CD14-positive monocyte (primary cell): ENCODE data around the gene ABHD17B. TPM values are rescaled to one million over a fixed set of nuclear protein-coding genes. Genes with fewer than 3 reads are reported as not detected.
"Not testable (repeated sequence)": the region's sequence is repeated elsewhere in the genome, so short reads cannot be mapped to it uniquely, and the experiment has no call there.

Experiments used
- DNase-seq, 3 donors: peaks; one replicate each; pipeline ENCODE4 v3.0.0-alpha.2; 2011 to 2022
- H2AFZ ChIP-seq: 2 replicates; pipeline ENCODE4 v1.6.0; 2012; ENCODE audit warnings: mild to moderate bottlenecking, low read depth, low read length, inconsistent platforms; ENCODE audit not compliant: insufficient read depth, poor library complexity, severe bottlenecking
- H3K27ac ChIP-seq, 2 donors: 1 replicate in 1 of 2; 2 replicates in 1 of 2; pipeline ENCODE4 v1.5.1; 2012 to 2013; ENCODE audit warnings: low read length in 2 of 2, control low read depth in 1 of 2, inconsistent platforms in 1 of 2, low read depth in 1 of 2, mild to moderate bottlenecking in 1 of 2
- H3K27me3 ChIP-seq, 2 donors: one replicate each; pipeline versions ENCODE4 v1.6.0 to v1.6.1; 2011 to 2013; ENCODE audit warnings: low read length in 2 of 2; ENCODE audit not compliant: control insufficient read depth in 2 of 2, insufficient read depth in 2 of 2
- H3K36me3 ChIP-seq, 2 donors: replicated peaks in 1 of 2; 1 replicate in 1 of 2; 2 replicates in 1 of 2; pipeline versions ENCODE4 v1.5.1 to v1.6.1; 2012 to 2013; ENCODE audit warnings: low read length in 2 of 2, control low read depth in 1 of 2, inconsistent platforms in 1 of 2, mild to moderate bottlenecking in 1 of 2; ENCODE audit not compliant: insufficient read depth in 2 of 2, control insufficient read depth in 1 of 2
- H3K4me1 ChIP-seq, 2 donors: 1 replicate in 1 of 2; 2 replicates in 1 of 2; pipeline versions ENCODE4 v1.5.1 to v1.6.1; 2012 to 2013; ENCODE audit warnings: low read length in 2 of 2, control low read depth in 1 of 2, inconsistent platforms in 1 of 2, mild to moderate bottlenecking in 1 of 2, moderate library complexity in 1 of 2; ENCODE audit not compliant: insufficient read depth in 2 of 2, control insufficient read depth in 1 of 2
- H3K4me2 ChIP-seq: replicated peaks from 2 replicates; pipeline ENCODE3; 2012; ENCODE audit warnings: low read length, moderate library complexity, mild to moderate bottlenecking; ENCODE audit not compliant: poor library complexity, severe bottlenecking; ENCODE audit errors: extremely low read depth
- H3K4me3 ChIP-seq, 3 experiments: fragments of 200-600 bp in 1 of 3; sonication (generic) in 1 of 3; replicated peaks in 1 of 3; 1 replicate in 2 of 3; 2 replicates in 1 of 3; pipeline ENCODE4 v1.5.1; 2011 to 2013; ENCODE audit warnings: low read length in 3 of 3, mild to moderate bottlenecking in 3 of 3, control low read depth in 2 of 3, low read depth in 2 of 3, inconsistent platforms in 1 of 3, moderate library complexity in 1 of 3
- H3K79me2 ChIP-seq: 2 replicates; pipeline ENCODE4 v1.6.0; 2012; ENCODE audit warnings: mild to moderate bottlenecking, control low read depth, inconsistent platforms, low read length, moderate library complexity; ENCODE audit not compliant: insufficient read depth
- H3K9ac ChIP-seq: 2 replicates; pipeline ENCODE4 v1.6.0; 2017; ENCODE audit warnings: low read length, mild to moderate bottlenecking; ENCODE audit not compliant: insufficient read depth, poor library complexity, severe bottlenecking
- H3K9me3 ChIP-seq, 2 donors: replicated peaks in 1 of 2; 1 replicate in 1 of 2; 2 replicates in 1 of 2; pipeline versions ENCODE4 v1.5.1 to v1.6.1; 2012 to 2013; ENCODE audit warnings: low read length in 2 of 2, control low read depth in 1 of 2; ENCODE audit not compliant: control insufficient read depth in 1 of 2, insufficient read depth in 1 of 2
- H4K20me1 ChIP-seq: 2 replicates; pipeline ENCODE4 v1.6.0; 2012; ENCODE audit warnings: mild to moderate bottlenecking, low read length, control low read depth, moderate library complexity; ENCODE audit not compliant: insufficient read depth
- H3K27ac Mint-ChIP-seq, 7 donors: one replicate each; pipeline ENCODE4 v1.8.0; 2020; ENCODE audit warnings: mild to moderate bottlenecking in 7 of 7, mixed read lengths in 7 of 7, moderate library complexity in 6 of 7, inconsistent platforms in 2 of 7
- H3K27me3 Mint-ChIP-seq, 3 donors: one replicate each; pipeline ENCODE4 v1.8.0; 2021 to 2022; ENCODE audit warnings: low read depth in 3 of 3, mild to moderate bottlenecking in 3 of 3, mixed read lengths in 3 of 3, moderate library complexity in 3 of 3, inconsistent platforms in 1 of 3
- H3K36me3 Mint-ChIP-seq, 2 donors: one replicate each; pipeline ENCODE4 v1.8.0; 2020; ENCODE audit warnings: mixed read lengths in 2 of 2, inconsistent platforms in 1 of 2, mild to moderate bottlenecking in 1 of 2
- H3K4me1 Mint-ChIP-seq: one replicate; pipeline ENCODE4 v1.8.0; 2020; ENCODE audit warnings: mild to moderate bottlenecking, mixed read lengths
- H3K4me3 Mint-ChIP-seq, 2 donors: one replicate each; pipeline ENCODE4 v1.8.0; 2020; ENCODE audit warnings: mild to moderate bottlenecking in 2 of 2, mixed read lengths in 2 of 2, moderate library complexity in 1 of 2
- H3K9me3 Mint-ChIP-seq, 7 donors: one replicate each; pipeline ENCODE4 v1.8.0; 2020 to 2022; ENCODE audit warnings: mixed read lengths in 7 of 7, mild to moderate bottlenecking in 6 of 7, moderate library complexity in 6 of 7, inconsistent platforms in 2 of 7
- CTCF ChIP-seq: fragments of 200-600 bp; IDR thresholded peaks from one replicate; pipeline ENCODE4 v1.8.0; 2022; ENCODE audit warnings: antibody characterized with exemption, mild to moderate bottlenecking
- WGBS: methylation state at CpG from one replicate; pipeline ENCODE4 v1.1.5; 2013; ENCODE audit warnings: missing lambda C conversion rate; ENCODE audit not compliant: insufficient coverage; 5-methylcytosine and 5-hydroxymethylcytosine counted together
- intact Hi-C, 2 donors: fragments of 100-400 bp; cut with micrococcal nuclease; formaldehyde crosslinking; loops; one replicate each; pipeline versions ENCODE4 v1.15.0 to v1.15.1; 2023
- polyA plus RNA-seq, 3 donors: library from polyadenylated mRNA; depleted of rRNA in 1 of 3; unstranded in 2 of 3; stranded (reverse) in 1 of 3; fragments of 300-500 nt in 2 of 3; fragments of >200 nt in 1 of 3; fragmentation: Illumina TruSeq in 2 of 3; gene quantifications; 1 replicate in 2 of 3; 2 replicates in 1 of 3; pipeline ENCODE4 v1.2.3, GENCODE V29; 2012 to 2021

Gene ABHD17B
- polyA plus RNA-seq, 3 donors, result 4.1 to 12.8 (median 12.3) TPM

GRCh38 chr9:71904076-71904475 is 6.9 kb downstream of the ABHD17B start:
- Mint-ChIP-seq H3K9me3 (no peaks in the 10 kb centered on the region), H3K27ac (no peak overlapping the region), H3K27me3 (no peaks in the 10 kb centered on the region), H3K36me3 (peaks cover 10 to 23% of the 10 kb centered on the region in 2 donors), H3K4me1 (peaks cover 55% of the 10 kb centered on the region), H3K4me3 (no peak overlapping the region)
- intact Hi-C loops, result no loop called here
- Histone ChIP-seq H3K36me3 (peaks cover 2 to 4% of the 10 kb centered on the region in 2 donors), H3K9ac (no peak overlapping the region), H3K4me3 (no peak overlapping the region), H3K4me1 (peaks cover 9 to 24% of the 10 kb centered on the region in 2 donors), H3K79me2 (peaks cover 99% of the 10 kb centered on the region), H3K27me3 (no peaks in the 10 kb centered on the region), H2AFZ (no peak overlapping the region), H4K20me1 (peaks cover 84% of the 10 kb centered on the region), H3K27ac (no peak overlapping the region), H3K9me3 (no peaks in the 10 kb centered on the region), H3K4me2 (no peak overlapping the region)
- TF ChIP-seq CTCF, result no peak
- WGBS, result no CpG with 5 or more reads among the region's 2 CpGs
- no peak for DNase-seq

GRCh38 chr9:71901695-71902597 is 9.0 kb downstream of the ABHD17B start:
- peaks cover 99% of the 10 kb centered on the region for H3K79me2 ChIP-seq
- Mint-ChIP-seq H3K4me1 (peaks cover 54% of the 10 kb centered on the region), H3K36me3 (peaks cover 10 to 27% of the 10 kb centered on the region in 2 donors), H3K27ac (peak overlapping the region in 2 of 7 donors; percentile 4 to 28), H3K9me3 (no peaks in the 10 kb centered on the region), H3K27me3 (no peaks in the 10 kb centered on the region), H3K4me3 (no peak overlapping the region)
- peak overlapping the region in 1 of 2 donors; percentile 3 for H3K27ac ChIP-seq
- TF ChIP-seq CTCF, result no peak
- 10% methylated on average over 2 of the region's 6 CpGs for WGBS
- no peaks in the 10 kb centered on the region for H3K9me3 ChIP-seq
- H4K20me1 ChIP-seq, result peaks cover 84% of the 10 kb centered on the region
- intact Hi-C loops, result no loop called here
- H3K9ac ChIP-seq, result no peak overlapping the region
- H3K36me3 ChIP-seq, result peaks cover 2 to 4% of the 10 kb centered on the region in 2 donors
- no peak for DNase-seq
- H2AFZ ChIP-seq, result no peak overlapping the region
- H3K4me2 ChIP-seq, result no peak overlapping the region
- no peaks in the 10 kb centered on the region for H3K27me3 ChIP-seq
- peaks cover 21 to 30% of the 10 kb centered on the region in 2 donors for H3K4me1 ChIP-seq
- no peak overlapping the region for H3K4me3 ChIP-seq

- H3K4me3 ChIP-seq, H3K27me3 ChIP-seq, H3K36me3 ChIP-seq, H2AFZ ChIP-seq, H3K36me3 Mint-ChIP-seq, H3K4me3 Mint-ChIP-seq, H3K4me2 ChIP-seq, H3K9me3 Mint-ChIP-seq, H3K27me3 Mint-ChIP-seq, intact Hi-C loops, DNase-seq, H3K9me3 ChIP-seq, H3K9ac ChIP-seq: not testable (repeated sequence)
- peaks cover 99% of the 10 kb centered on the region for H3K79me2 ChIP-seq
- peak overlapping the region in 1 of 2 donors; percentile 21 for H3K27ac ChIP-seq
- H4K20me1 ChIP-seq, result peaks cover 89% of the 10 kb centered on the region
- Mint-ChIP-seq H3K27ac (peak overlapping the region in 2 of 7 donors; percentile 27 to 76), H3K4me1 (peaks cover 71% of the 10 kb centered on the region)
- WGBS, result 93% methylated on average over 2 of the region's 6 CpGs
- H3K4me1 ChIP-seq, result peaks cover 38 to 43% of the 10 kb centered on the region in 2 donors
These were observed 12.2 kb downstream of the ABHD17B start for GRCh38 chr9:71898756-71899155.
